B cell (primary cell): ENCODE results near the gene MLKL. TPM values are rescaled to one million over a fixed set of nuclear protein-coding genes. Genes with fewer than 3 reads are reported as not detected.

Experiments
- ATAC-seq: fragments of 200-7000 bp; cut with Tn5 transposase; one replicate; pipeline ENCODE4 v1.10.0; 2021; ENCODE audit warnings: low read depth, mild to moderate bottlenecking, moderate number of reproducible peaks, moderate library complexity
- CTCF ChIA-PET: fragments of 350-600 bp; sonication (Branson Sonifier 250); formaldehyde crosslinking; loops from one replicate; lab custom pipeline; 2021; ENCODE audit warnings: antibody characterized with exemption, inconsistent platforms; lab: Charles Lee
- POLR2A ChIA-PET: fragments of 350-600 bp; sonication (Branson Sonifier 250); formaldehyde crosslinking; loops from one replicate; lab custom pipeline; 2021; ENCODE audit warnings: antibody characterized with exemption; lab: Charles Lee
- DNase-seq: peaks from one replicate; pipeline ENCODE4 v3.0.0; 2013
- H2AFZ ChIP-seq: 2 replicates; pipeline ENCODE4 v1.6.1; 2012; ENCODE audit warnings: mild to moderate bottlenecking, low read depth, low read length; ENCODE audit not compliant: insufficient read depth, poor library complexity, severe bottlenecking
- H3K27ac ChIP-seq, 2 donors: 1 replicate in 1 of 2; 2 replicates in 1 of 2; pipeline ENCODE4 v1.5.1; 2012 to 2013; ENCODE audit warnings: low read length in 2 of 2, mild to moderate bottlenecking in 2 of 2, moderate library complexity in 1 of 2
- H3K27me3 ChIP-seq, 4 experiments: fragments of 200-600 bp in 1 of 4; sonication (generic) in 1 of 4; replicated peaks in 1 of 4; 1 replicate in 2 of 4; 2 replicates in 2 of 4; pipeline versions ENCODE4 v1.6.1 to v1.7.0; 2013 to 2016; ENCODE audit warnings: low read length in 3 of 4, mild to moderate bottlenecking in 2 of 4, mixed read lengths in 1 of 4, moderate library complexity in 1 of 4; ENCODE audit not compliant: insufficient read depth in 4 of 4, control insufficient read depth in 3 of 4; ENCODE audit errors: control extremely low read depth in 1 of 4
- H3K36me3 ChIP-seq, 2 experiments: replicated peaks in 1 of 2; 1 replicate in 1 of 2; 2 replicates in 1 of 2; pipeline versions ENCODE4 v1.6.1 to v1.7.1; 2013; ENCODE audit warnings: low read length in 1 of 2; ENCODE audit not compliant: insufficient read depth in 2 of 2, control insufficient read depth in 1 of 2; ENCODE audit errors: control extremely low read depth in 1 of 2, extremely low read depth in 1 of 2
- H3K4me1 ChIP-seq, 2 donors: fragments of 200-600 bp in 1 of 2; sonication (generic) in 1 of 2; 1 replicate in 1 of 2; 2 replicates in 1 of 2; pipeline versions ENCODE4 v1.5.1 to v1.6.1; 2013 to 2017; ENCODE audit warnings: low read length in 2 of 2; ENCODE audit not compliant: control insufficient read depth in 2 of 2, insufficient read depth in 2 of 2
- H3K4me2 ChIP-seq: replicated peaks from 2 replicates; pipeline ENCODE3; 2012; ENCODE audit warnings: mild to moderate bottlenecking, low read depth, low read length; ENCODE audit not compliant: poor library complexity, severe bottlenecking
- H3K4me3 ChIP-seq, 5 experiments: fragments of 200-600 bp in 1 of 5; sonication (generic) in 1 of 5; 1 replicate in 3 of 5; 2 replicates in 2 of 5; pipeline versions ENCODE4 v1.5.1 to v1.7.0; 2011 to 2016; ENCODE audit warnings: low read length in 4 of 5, mild to moderate bottlenecking in 4 of 5, low read depth in 2 of 5, control low read depth in 1 of 5, moderate library complexity in 1 of 5; ENCODE audit not compliant: insufficient read depth in 1 of 5; ENCODE audit errors: control extremely low read depth in 1 of 5, extremely low read depth in 1 of 5
- H3K79me2 ChIP-seq: fragments of 200-600 bp; sonication (generic); one replicate; pipeline ENCODE4 v1.6.0; 2016; ENCODE audit warnings: low read length; ENCODE audit not compliant: control insufficient read depth, insufficient read depth
- H3K9ac ChIP-seq: fragments of 200-600 bp; sonication (generic); 2 replicates; pipeline ENCODE4 v1.6.1; 2017; ENCODE audit warnings: mild to moderate bottlenecking, low read length, moderate library complexity
- H3K9me3 ChIP-seq, 3 donors: one replicate each; pipeline versions ENCODE4 v1.6.1 to v1.7.1; 2013; ENCODE audit warnings: low read length in 2 of 3; ENCODE audit not compliant: control insufficient read depth in 2 of 3, insufficient read depth in 1 of 3; ENCODE audit errors: control extremely low read depth in 1 of 3
- H4K20me1 ChIP-seq: 2 replicates; pipeline ENCODE4 v1.6.0; 2012; ENCODE audit warnings: mild to moderate bottlenecking, low read length; ENCODE audit not compliant: insufficient read depth, control insufficient read depth, poor library complexity, severe bottlenecking
- H3K27ac Mint-ChIP-seq: one replicate; pipeline ENCODE4 v1.8.0; 2021; ENCODE audit warnings: mixed read lengths
- H3K27me3 Mint-ChIP-seq: one replicate; pipeline ENCODE4 v1.8.0; 2021; ENCODE audit warnings: mixed read lengths
- H3K4me1 Mint-ChIP-seq: one replicate; pipeline ENCODE4 v1.8.0; 2021; ENCODE audit warnings: mixed read lengths
- H3K4me3 Mint-ChIP-seq: one replicate; pipeline ENCODE4 v1.8.0; 2021; ENCODE audit warnings: mixed read lengths
- H3K9me3 Mint-ChIP-seq: one replicate; pipeline ENCODE4 v1.8.0; 2022; ENCODE audit warnings: mixed read lengths; ENCODE audit not compliant: insufficient read depth
- CTCF ChIP-seq: fragments of 200-600 bp; IDR thresholded peaks from one replicate; pipeline ENCODE4 v1.8.0; 2022; ENCODE audit warnings: antibody characterized with exemption, mild to moderate bottlenecking
- EZH2 ChIP-seq: IDR thresholded peaks from 2 replicates; pipeline ENCODE4 v1.6.1; 2012; ENCODE audit warnings: borderline replicate concordance, low read depth, mild to moderate bottlenecking, moderate library complexity, low read length; ENCODE audit not compliant: insufficient read depth, poor library complexity, severe bottlenecking
- WGBS: methylation state at CpG from one replicate; pipeline ENCODE4 v1.1.5; 2013; ENCODE audit warnings: missing lambda C conversion rate; ENCODE audit not compliant: insufficient coverage; 5-methylcytosine and 5-hydroxymethylcytosine counted together
- intact Hi-C: fragments of 100-400 bp; cut with micrococcal nuclease; formaldehyde crosslinking; loops from one replicate; pipeline ENCODE4 v1.10.0; 2022
- polyA plus RNA-seq: library from polyadenylated mRNA; depleted of rRNA; stranded (reverse); fragments of >200 nt; gene quantifications from 2 replicates; pipeline ENCODE4 v1.2.3, GENCODE V29; 2012
- total RNA-seq, 2 donors: library from RNA; stranded (reverse); fragments of 120-200 nt in 1 of 2; gene quantifications; 1 replicate in 1 of 2; 2 replicates in 1 of 2; pipeline versions ENCODE4 v1.2.3 to v1.2.4, GENCODE V29; 2013 to 2022

Gene MLKL
- total and polyA plus RNA-seq, 2 donors (not counting 1 experiment from before 2014, with no cell fraction given): 13.4 to 19.7 TPM

DNA sequence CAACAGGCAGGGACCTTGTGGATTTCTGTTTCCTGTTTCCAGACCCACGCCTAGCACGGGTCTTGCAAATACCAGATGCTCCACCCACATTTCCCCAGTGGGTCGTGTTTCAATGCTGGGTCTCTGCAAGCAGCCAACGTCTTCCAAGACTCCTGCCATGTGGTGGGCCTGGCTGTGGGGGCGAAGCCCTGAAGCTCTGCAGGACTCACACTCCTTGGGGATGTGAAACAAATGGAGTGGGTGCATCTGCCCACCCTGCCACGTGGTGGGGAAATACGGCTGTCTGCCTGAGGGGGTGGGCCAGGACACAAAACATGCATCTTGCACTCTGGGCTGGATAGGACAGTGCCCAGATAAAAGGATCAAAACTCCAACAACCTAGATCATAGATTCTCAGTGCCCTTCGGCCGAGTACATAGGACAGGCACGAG is 41.4 kb upstream of the MLKL start:
- Mint-ChIP-seq H3K27me3 (no peaks in the 10 kb centered on the region), H3K4me1 (no peaks in the 10 kb centered on the region), H3K4me3 (no peak overlapping the region), H3K9me3 (no peaks in the 10 kb centered on the region), H3K27ac (no peak overlapping the region)
- ChIA-PET POLR2A (no interaction called here), CTCF (no interaction called here)
- no peak for DNase-seq
- intact Hi-C loops: no loop called here
- H3K27me3 ChIP-seq: no peaks in the 10 kb centered on the region
- H3K9me3 ChIP-seq: peaks cover 0 to 3% (median 0%) of the 10 kb centered on the region in 3 donors
- ATAC-seq: no peak
- H3K4me3 ChIP-seq: no peak overlapping the region
- TF ChIP-seq EZH2 (no peak), CTCF (no peak)
- H3K9ac ChIP-seq: no peak overlapping the region
- no peak overlapping the region for H3K4me2 ChIP-seq
- no peaks in the 10 kb centered on the region for H4K20me1 ChIP-seq
- H3K36me3 ChIP-seq: no peaks in the 10 kb centered on the region
- no peak overlapping the region for H3K27ac ChIP-seq
- 19% methylated on average over 5 of the region's 10 CpGs for WGBS
- H3K4me1 ChIP-seq: no peaks in the 10 kb centered on the region
- no peak overlapping the region for H2AFZ ChIP-seq
- no peaks in the 10 kb centered on the region for H3K79me2 ChIP-seq

- POLR2A ChIA-PET: no interaction called here
- no peak overlapping the region for H3K9ac ChIP-seq
- DNase-seq (no peak), ATAC-seq (no peak)
- H3K4me1 ChIP-seq: no peaks in the 10 kb centered on the region
- Mint-ChIP-seq H3K9me3 (no peaks in the 10 kb centered on the region), H3K4me3 (no peak overlapping the region), H3K27me3 (no peaks in the 10 kb centered on the region), H3K27ac (no peak overlapping the region), H3K4me1 (no peaks in the 10 kb centered on the region)
- H3K4me2 ChIP-seq: no peak overlapping the region
- TF ChIP-seq EZH2 (no peak), CTCF (no peak)
- no peaks in the 10 kb centered on the region for H4K20me1 ChIP-seq
- no peaks in the 10 kb centered on the region for H3K36me3 ChIP-seq
- no peaks in the 10 kb centered on the region for H3K27me3 ChIP-seq
- no peaks in the 10 kb centered on the region for H3K79me2 ChIP-seq
- H3K9me3 ChIP-seq: peaks cover 0 to 3% (median 0%) of the 10 kb centered on the region in 3 donors
- H2AFZ ChIP-seq: no peak overlapping the region
- 92% methylated on average over 13 of the region's 13 CpGs for WGBS
- no peak overlapping the region for H3K4me3 ChIP-seq
- no peak overlapping the region for H3K27ac ChIP-seq
- CTCF ChIA-PET: no interaction called here
- intact Hi-C loops: no loop called here
Measured at GRCh38 chr16:74740795-74741304, 40.2 kb upstream of the MLKL start.
